ENCODE data around the gene KLHL29.
A peak's percentile ranks its signal among the peaks of the same experiment; 100 is the strongest.

GRCh38 chr2:23602116-23602515 lies 217.1 kb downstream of the KLHL29 start:
- TF ChIP-seq CTCF (IDR thresholded peaks at IDR 0.05) (no peak), FOSL2 (IDR thresholded peaks at IDR 0.05; ENCODE audit: borderline replicate concordance, low read depth) (peak; percentile 86; the same call in 1 of the 2 replicates), EZH2phosphoT487 (IDR thresholded peaks at IDR 0.05; ENCODE audit: borderline replicate concordance, low read depth) (no peak), POLR2AphosphoS5 (IDR thresholded peaks at IDR 0.05; ENCODE audit: low read depth, low read length) (peak; percentile 24; the same call in 1 of the 2 replicates)

All from SK-N-SH (cell line).